GM21786 (cell line): ENCODE results near the gene SPACA6.
"Not testable (repeated sequence)": the region's sequence is repeated elsewhere in the genome, so short reads cannot be mapped to it uniquely, and the experiment has no call there.

Source experiments
- ATAC-seq: cut with Tn5 transposase; IDR thresholded peaks from one replicate; pipeline ENCODE4 v1.9.1; 2021; ENCODE audit not compliant: unreplicated experiment

The SPACA6 gene

GRCh38 chr19:51733742-51734522 is 40.8 kb downstream of the SPACA6 start:
- no peak for ATAC-seq

- ATAC-seq: no peak
Measured at GRCh38 chr19:51735759-51736449, 42.8 kb downstream of the SPACA6 start.

GRCh38 chr19:51737389-51737788 is 44.3 kb downstream of the SPACA6 start:
- no peak for ATAC-seq

GRCh38 chr19:51737924-51738323 is 44.8 kb downstream of the SPACA6 start:
- no peak for ATAC-seq

- ATAC-seq: not testable (repeated sequence)
Measured at GRCh38 chr19:51738523-51738922, 45.4 kb downstream of the SPACA6 start.

GRCh38 chr19:51739466-51740213 is 46.5 kb downstream of the SPACA6 start:
- no peak for ATAC-seq

- ATAC-seq: no peak
Measured at GRCh38 chr19:51740356-51740755, 47.2 kb downstream of the SPACA6 start.

GRCh38 chr19:51742789-51743188 is 49.7 kb downstream of the SPACA6 start:
- no peak for ATAC-seq

- ATAC-seq: no peak
Measured at GRCh38 chr19:51743405-51743804, 50.3 kb downstream of the SPACA6 start.

GRCh38 chr19:51746731-51747130 is 53.6 kb downstream of the SPACA6 start:
- no peak for ATAC-seq

GRCh38 chr19:51749979-51750378 is 56.8 kb downstream of the SPACA6 start:
- no peak for ATAC-seq

GRCh38 chr19:51750400-51751094 is 57.4 kb downstream of the SPACA6 start:
- ATAC-seq: no peak

GRCh38 chr19:51751655-51752054 is 58.5 kb downstream of the SPACA6 start, which contains the start of gene FPR1:
FPR1 (minus strand) TSS chr19:51751878; CDS start chr19:51746994, 4,884 bp downstream.
- ATAC-seq: no peak

- no peak for ATAC-seq
Measured at GRCh38 chr19:51754109-51754508, 61.0 kb downstream of the SPACA6 start.

- ATAC-seq: no peak
Measured at GRCh38 chr19:51754770-51755169, 61.6 kb downstream of the SPACA6 start.
